Mesendoderm (in vitro differentiated cells): ENCODE data around the gene CNOT9.

ENCODE experiments used
- DNase-seq: peaks from one replicate; pipeline ENCODE4 v3.0.0; 2013
- H2AK5ac ChIP-seq: 2 replicates; pipeline ENCODE4 v1.6.1; 2013; ENCODE audit warnings: low read length, inconsistent platforms
- H2BK120ac ChIP-seq: 2 replicates; pipeline ENCODE4 v1.6.1; 2013; ENCODE audit warnings: low read depth, mild to moderate bottlenecking, low read length, moderate library complexity, mixed read lengths
- H2BK15ac ChIP-seq: replicated peaks from 2 replicates; pipeline ENCODE4 v1.6.1; 2013; ENCODE audit warnings: low read depth, mild to moderate bottlenecking, moderate library complexity
- H2BK5ac ChIP-seq: 2 replicates; pipeline ENCODE4 v1.6.1; 2013; ENCODE audit warnings: low read length, inconsistent platforms
- H3K18ac ChIP-seq: 2 replicates; pipeline ENCODE4 v1.6.1; 2013; ENCODE audit warnings: mild to moderate bottlenecking, low read length, mixed read lengths
- H3K23ac ChIP-seq: one replicate; pipeline ENCODE4 v1.6.1; 2013; ENCODE audit warnings: low read length
- H3K27ac ChIP-seq: 2 replicates; pipeline ENCODE4 v1.5.1; 2013; ENCODE audit warnings: low read depth, mild to moderate bottlenecking, inconsistent platforms, low read length, moderate library complexity
- H3K27me3 ChIP-seq: 2 replicates; pipeline ENCODE4 v1.6.1; 2013; ENCODE audit warnings: low read length, control low read depth, mild to moderate bottlenecking, inconsistent platforms; ENCODE audit not compliant: insufficient read depth, poor library complexity
- H3K36me3 ChIP-seq: 2 replicates; pipeline ENCODE4 v1.6.1; 2013; ENCODE audit warnings: low read length, inconsistent platforms; ENCODE audit not compliant: control insufficient read depth, insufficient read depth
- H3K4ac ChIP-seq: one replicate; pipeline ENCODE4 v1.6.1; 2013; ENCODE audit warnings: low read depth, mild to moderate bottlenecking, low read length, moderate library complexity
- H3K4me1 ChIP-seq: 2 replicates; pipeline ENCODE4 v1.6.1; 2013; ENCODE audit warnings: low read depth, low read length, inconsistent platforms; ENCODE audit not compliant: control insufficient read depth
- H3K4me2 ChIP-seq: 2 replicates; pipeline ENCODE4 v1.6.1; 2013; ENCODE audit warnings: low read length
- H3K4me3 ChIP-seq: 2 replicates; pipeline ENCODE4 v1.5.1; 2013; ENCODE audit warnings: mild to moderate bottlenecking, low read length
- H3K56ac ChIP-seq: one replicate; pipeline ENCODE4 v1.6.1; 2013; ENCODE audit warnings: low read length
- H3K79me1 ChIP-seq: 2 replicates; pipeline ENCODE4 v1.6.1; 2013; ENCODE audit warnings: low read length, inconsistent platforms
- H3K79me2 ChIP-seq: 2 replicates; pipeline ENCODE4 v1.6.1; 2013; ENCODE audit warnings: mild to moderate bottlenecking, low read length; ENCODE audit not compliant: control insufficient read depth, insufficient read depth
- H3K9ac ChIP-seq: 2 replicates; pipeline ENCODE4 v1.6.1; 2013; ENCODE audit warnings: low read length, inconsistent platforms
- H4K5ac ChIP-seq: one replicate; pipeline ENCODE4 v1.6.1; 2013; ENCODE audit warnings: low read length
- H4K8ac ChIP-seq: one replicate; pipeline ENCODE4 v1.6.1; 2013; ENCODE audit warnings: low read depth, mild to moderate bottlenecking, control low read depth, low read length, moderate library complexity
- WGBS: extraction: QIAGEN DNeasy Blood & Tissue Kit; methylation state at CpG from one replicate; pipeline ENCODE4 v1.1.7; 2013; ENCODE audit warnings: low lambda C conversion rate, missing lambda C conversion rate; ENCODE audit not compliant: insufficient coverage; ENCODE audit errors: extremely low coverage; 5-methylcytosine and 5-hydroxymethylcytosine counted together

Gene CNOT9

DNA sequence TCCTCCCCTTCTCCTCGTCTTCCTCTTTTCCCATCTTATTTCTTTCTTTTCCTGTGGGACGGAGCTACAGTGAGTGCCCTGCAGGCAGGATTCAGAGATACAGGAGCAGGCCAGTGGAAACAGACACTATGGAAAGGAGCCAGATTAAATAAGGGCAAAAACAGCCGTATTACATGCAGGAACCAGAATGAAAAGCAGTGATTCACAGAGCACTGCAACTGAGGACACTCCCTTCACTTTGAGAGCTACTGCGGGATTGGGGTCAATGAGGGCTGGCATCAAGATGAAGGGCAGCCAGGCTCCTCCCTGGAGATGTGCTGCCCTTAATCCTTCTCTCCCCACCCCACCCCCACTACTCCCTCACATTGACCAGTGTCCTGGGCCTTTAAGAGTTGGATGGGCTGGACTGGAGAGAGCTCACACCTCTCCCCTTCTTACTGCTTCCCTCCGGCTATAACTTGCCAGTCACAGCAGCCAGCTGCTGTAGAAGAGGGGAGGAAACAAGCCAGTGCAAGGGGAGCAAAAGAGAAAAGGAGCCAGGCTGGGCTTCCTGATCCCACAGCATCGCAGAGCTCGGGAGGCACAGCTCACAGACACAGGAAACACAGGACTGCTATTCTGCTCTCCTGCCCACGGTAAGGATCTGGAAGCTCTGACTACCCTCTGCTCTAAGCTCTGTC lies 38.9 kb downstream of the CNOT9 start, which contains the start of gene PLCD4:
TSS of gene PLCD4 (plus strand) at position 464 of the 680 bp plus-strand sequence. CDS start 7,841 bp downstream, outside the sequence.
- Histone ChIP-seq H3K27ac (no peak within 1 kb of the TSS), H2BK15ac (no peak within 1 kb of the TSS), H3K9ac (no peak within 1 kb of the TSS), H4K8ac (no peak within 1 kb of the TSS), H3K4ac (no peak within 1 kb of the TSS), H3K4me2 (no peak within 1 kb of the TSS), H3K27me3 (no peaks in the 10 kb centered on the region), H2BK5ac (no peak within 1 kb of the TSS), H3K79me1 (no peaks in the 10 kb centered on the region), H2BK120ac (no peak within 1 kb of the TSS), H2AK5ac (no peak within 1 kb of the TSS), H3K18ac (no peak within 1 kb of the TSS), H3K79me2 (no peaks in the 10 kb centered on the region), H3K36me3 (no peaks in the 10 kb centered on the region), H3K56ac (no peak within 1 kb of the TSS), H3K4me3 (no peak within 1 kb of the TSS), H3K4me1 (no peaks in the 10 kb centered on the region), H4K5ac (no peak within 1 kb of the TSS), H3K23ac (no peak within 1 kb of the TSS)
- DNase-seq, result peak; percentile 40
- WGBS, result 100% methylated on average over 1 of the region's 8 CpGs

DNA sequence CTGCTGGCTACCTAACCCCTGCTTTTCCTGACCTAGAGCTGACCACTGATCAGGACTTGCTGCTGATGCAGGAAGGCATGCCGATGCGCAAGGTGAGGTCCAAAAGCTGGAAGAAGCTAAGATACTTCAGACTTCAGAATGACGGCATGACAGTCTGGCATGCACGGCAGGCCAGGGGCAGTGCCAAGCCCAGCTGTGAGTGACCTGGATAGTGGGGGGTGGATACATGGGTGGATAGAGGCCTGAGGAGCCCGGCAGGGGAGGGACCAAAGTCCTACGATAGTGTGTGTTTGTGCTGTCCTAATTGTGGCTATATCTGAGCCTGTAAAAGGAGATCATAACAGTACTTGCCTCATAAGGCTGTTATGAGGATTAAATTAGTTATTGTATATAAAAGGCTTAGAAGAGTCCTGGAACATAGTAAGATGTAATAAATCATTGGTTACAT lies 47.3 kb downstream of the CNOT9 start:
- no peak overlapping the region for H2BK120ac ChIP-seq
- no peak overlapping the region for H4K5ac ChIP-seq
- no peak overlapping the region for H3K18ac ChIP-seq
- H2AK5ac ChIP-seq, result no peak overlapping the region
- H3K56ac ChIP-seq, result no peak overlapping the region
- no peaks in the 10 kb centered on the region for H3K79me1 ChIP-seq
- no peak overlapping the region for H2BK5ac ChIP-seq
- H3K4ac ChIP-seq, result no peak overlapping the region
- H2BK15ac ChIP-seq, result no peak overlapping the region
- H3K23ac ChIP-seq, result no peak overlapping the region
- no peak for DNase-seq
- no peak overlapping the region for H3K4me3 ChIP-seq
- H3K27me3 ChIP-seq, result no peaks in the 10 kb centered on the region
- H4K8ac ChIP-seq, result no peak overlapping the region
- no peak overlapping the region for H3K9ac ChIP-seq
- WGBS, result no CpG with 5 or more reads among the region's 6 CpGs
- H3K4me1 ChIP-seq, result no peaks in the 10 kb centered on the region
- no peak overlapping the region for H3K4me2 ChIP-seq
- H3K36me3 ChIP-seq, result no peaks in the 10 kb centered on the region
- H3K79me2 ChIP-seq, result no peaks in the 10 kb centered on the region
- H3K27ac ChIP-seq, result no peak overlapping the region

DNA sequence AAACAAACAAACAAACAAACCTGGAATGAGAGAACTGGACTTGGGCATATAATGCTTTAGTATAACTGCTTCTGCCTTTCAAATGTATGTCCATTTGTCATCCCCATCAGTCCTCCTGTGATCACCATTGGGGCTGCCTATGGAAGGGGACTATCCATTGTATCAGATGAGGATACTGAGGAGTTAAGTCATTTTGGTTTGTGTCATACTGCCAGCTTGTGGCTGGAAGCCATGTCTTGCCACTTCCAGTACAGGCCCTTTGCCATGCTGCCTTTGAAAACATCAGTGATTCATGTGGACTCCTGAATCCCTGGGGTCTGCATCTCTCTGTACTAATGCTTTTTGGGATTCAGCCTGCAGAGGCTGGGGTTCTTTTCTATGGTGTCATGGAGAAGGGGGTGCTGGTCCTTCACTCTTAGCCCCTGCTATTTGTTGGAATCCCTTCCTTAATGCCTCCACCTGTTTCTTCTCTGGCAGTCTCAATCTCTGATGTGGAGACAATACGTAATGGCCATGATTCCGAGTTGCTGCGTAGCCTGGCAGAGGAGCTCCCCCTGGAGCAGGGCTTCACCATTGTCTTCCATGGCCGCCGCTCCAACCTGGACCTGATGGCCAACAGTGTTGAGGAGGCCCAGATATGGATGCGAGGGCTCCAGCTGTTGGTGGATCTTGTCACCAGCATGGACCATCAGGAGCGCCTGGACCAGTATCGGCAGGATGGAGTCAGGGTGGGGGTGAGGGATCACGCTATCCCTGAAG lies 49.6 kb downstream of the CNOT9 start:
- Histone ChIP-seq H4K5ac (no peak overlapping the region), H3K4me1 (peaks cover 7% of the 10 kb centered on the region), H3K56ac (no peak overlapping the region), H3K4me2 (no peak overlapping the region), H2AK5ac (no peak overlapping the region), H3K36me3 (no peaks in the 10 kb centered on the region), H2BK120ac (no peak overlapping the region), H4K8ac (no peak overlapping the region), H3K9ac (no peak overlapping the region), H3K79me2 (no peaks in the 10 kb centered on the region), H2BK5ac (no peak overlapping the region), H3K27ac (no peak overlapping the region), H3K23ac (no peak overlapping the region), H2BK15ac (no peak overlapping the region), H3K4me3 (no peak overlapping the region), H3K79me1 (no peaks in the 10 kb centered on the region), H3K4ac (no peak overlapping the region), H3K18ac (no peak overlapping the region), H3K27me3 (no peaks in the 10 kb centered on the region)
- DNase-seq, result peak; percentile 14
- no CpG with 5 or more reads among the region's 9 CpGs for WGBS

DNA sequence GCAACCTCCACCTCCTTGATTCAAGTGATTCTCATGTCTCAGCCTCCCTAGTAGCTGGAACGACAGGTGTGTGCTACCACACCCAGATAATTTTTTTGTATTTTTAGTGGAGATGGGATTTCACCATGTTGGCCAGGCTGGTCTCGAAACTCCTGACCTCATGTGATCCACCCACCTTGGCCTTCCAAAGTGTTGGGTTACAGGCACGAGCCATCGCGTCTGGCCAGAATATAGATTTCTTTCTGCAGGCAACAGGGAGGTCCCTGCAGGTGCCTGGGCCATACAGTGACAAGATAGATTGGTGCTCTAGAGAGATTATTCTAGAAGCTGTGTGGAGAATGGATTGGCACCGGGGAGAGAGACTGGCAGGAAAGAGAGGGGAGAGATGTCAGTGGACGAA lies 52.4 kb downstream of the CNOT9 start:
- H3K27me3 ChIP-seq, result no peaks in the 10 kb centered on the region
- no peak overlapping the region for H3K23ac ChIP-seq
- H2AK5ac ChIP-seq, result no peak overlapping the region
- no peak overlapping the region for H3K4me3 ChIP-seq
- no peaks in the 10 kb centered on the region for H3K36me3 ChIP-seq
- H3K79me2 ChIP-seq, result no peaks in the 10 kb centered on the region
- DNase-seq, result no peak
- H3K9ac ChIP-seq, result no peak overlapping the region
- H4K8ac ChIP-seq, result no peak overlapping the region
- no peak overlapping the region for H2BK15ac ChIP-seq
- no peak overlapping the region for H2BK5ac ChIP-seq
- no peak overlapping the region for H3K4ac ChIP-seq
- no peak overlapping the region for H3K4me2 ChIP-seq
- no peak overlapping the region for H3K56ac ChIP-seq
- no peak overlapping the region for H2BK120ac ChIP-seq
- no peak overlapping the region for H3K27ac ChIP-seq
- no peak overlapping the region for H4K5ac ChIP-seq
- no peak overlapping the region for H3K18ac ChIP-seq
- no peaks in the 10 kb centered on the region for H3K79me1 ChIP-seq
- no CpG with 5 or more reads among the region's 7 CpGs for WGBS
- H3K4me1 ChIP-seq, result peaks cover 7% of the 10 kb centered on the region

DNA sequence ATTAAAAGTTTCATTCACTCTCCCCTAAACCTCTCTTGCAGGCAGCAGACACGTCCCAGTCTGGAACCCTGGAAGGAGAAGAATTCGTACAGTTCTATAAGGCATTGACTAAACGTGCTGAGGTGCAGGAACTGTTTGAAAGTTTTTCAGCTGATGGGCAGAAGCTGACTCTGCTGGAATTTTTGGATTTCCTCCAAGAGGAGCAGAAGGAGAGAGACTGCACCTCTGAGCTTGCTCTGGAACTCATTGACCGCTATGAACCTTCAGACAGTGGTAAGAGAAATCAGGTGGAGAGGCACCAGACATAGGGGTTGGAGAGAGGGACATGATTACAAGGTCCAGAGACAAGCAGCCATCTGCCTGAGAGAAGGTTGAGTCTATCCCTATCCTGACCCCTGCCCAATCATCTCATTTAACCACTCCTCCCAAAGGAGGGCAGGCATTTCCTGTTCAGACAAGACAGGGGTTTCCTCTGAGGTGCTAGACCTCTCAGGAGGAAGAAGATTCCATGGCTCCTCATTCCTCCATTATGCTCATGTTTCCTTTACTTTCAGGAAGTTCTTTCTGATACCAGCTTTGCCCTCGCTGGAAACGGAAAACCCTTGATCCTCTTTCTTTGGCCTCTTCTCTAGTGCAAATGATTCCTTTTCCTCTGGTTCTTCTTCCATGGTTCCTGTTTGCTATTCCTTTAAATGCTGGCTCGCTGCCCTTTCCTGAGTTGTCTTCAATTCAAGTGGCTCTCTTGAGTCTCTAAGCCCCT lies 54.1 kb downstream of the CNOT9 start:
- no peak overlapping the region for H3K18ac ChIP-seq
- no peak overlapping the region for H4K8ac ChIP-seq
- no peaks in the 10 kb centered on the region for H3K79me1 ChIP-seq
- H3K56ac ChIP-seq, result no peak overlapping the region
- H3K23ac ChIP-seq, result peak overlapping the region; percentile 48
- no peaks in the 10 kb centered on the region for H3K79me2 ChIP-seq
- DNase-seq, result peak; percentile 77
- H3K27me3 ChIP-seq, result no peaks in the 10 kb centered on the region
- H2BK5ac ChIP-seq, result no peak overlapping the region
- no peak overlapping the region for H2AK5ac ChIP-seq
- no peak overlapping the region for H2BK15ac ChIP-seq
- H3K4me1 ChIP-seq, result peaks cover 7% of the 10 kb centered on the region
- no peak overlapping the region for H3K4me2 ChIP-seq
- no peak overlapping the region for H3K27ac ChIP-seq
- no peak overlapping the region for H3K4ac ChIP-seq
- no peak overlapping the region for H4K5ac ChIP-seq
- no peak overlapping the region for H2BK120ac ChIP-seq
- no peak overlapping the region for H3K4me3 ChIP-seq
- WGBS, result no CpG with 5 or more reads among the region's 7 CpGs
- no peaks in the 10 kb centered on the region for H3K36me3 ChIP-seq
- H3K9ac ChIP-seq, result no peak overlapping the region
